ENCODE results near the gene SPRED3.

The SPRED3 gene

GRCh38 chr19:38374332-38375097 lies 14.0 kb upstream of the SPRED3 start, which contains the start of gene PSMD8:
Gene PSMD8, plus strand, starts transcription at chr19:38374571. Its CDS starts 31 bp downstream, at chr19:38374602.
- peak; percentile 81 to 97 for DNase-seq

- DNase-seq: no peak
Measured at GRCh38 chr19:38375098-38375493, 13.4 kb upstream of the SPRED3 start.

- no peak for DNase-seq
Measured at GRCh38 chr19:38375748-38376147, 12.7 kb upstream of the SPRED3 start.

- DNase-seq: no peak
Measured at GRCh38 chr19:38376576-38376975, 11.9 kb upstream of the SPRED3 start.

- no peak for DNase-seq
Measured at GRCh38 chr19:38377052-38377451, 11.4 kb upstream of the SPRED3 start.

GRCh38 chr19:38378866-38379265 lies 9.6 kb upstream of the SPRED3 start:
- no peak for DNase-seq

- no peak for DNase-seq
Measured at GRCh38 chr19:38381138-38381537, 7.4 kb upstream of the SPRED3 start.

GRCh38 chr19:38383184-38383583 lies 5.3 kb upstream of the SPRED3 start:
- no peak for DNase-seq

GRCh38 chr19:38383743-38384142 lies 4.8 kb upstream of the SPRED3 start:
- no peak for DNase-seq

- no peak for DNase-seq
Measured at GRCh38 chr19:38384209-38385027, 4.1 kb upstream of the SPRED3 start.

GRCh38 chr19:38385057-38385803 lies 3.3 kb upstream of the SPRED3 start:
- DNase-seq: no peak

GRCh38 chr19:38385804-38386257 lies 2.7 kb upstream of the SPRED3 start:
- no peak for DNase-seq

GRCh38 chr19:38386300-38386970 lies 2.1 kb upstream of the SPRED3 start:
- DNase-seq: no peak

GRCh38 chr19:38386971-38387549 lies 1.4 kb upstream of the SPRED3 start:
- DNase-seq: no peak

GRCh38 chr19:38387550-38388348 lies 748 bp upstream of the SPRED3 start, which contains the start of gene GGN:
Gene GGN, minus strand, starts transcription at chr19:38388034. Its CDS starts 773 bp downstream, at chr19:38387261.
- peak; percentile 76 to 86 for DNase-seq

GRCh38 chr19:38389101-38389925 lies 816 bp downstream of the SPRED3 start:
- DNase-seq: peak; percentile 45 to 56

- no peak for DNase-seq
Measured at GRCh38 chr19:38389957-38390924, 1.7 kb downstream of the SPRED3 start.

GRCh38 chr19:38391911-38392464 lies 3.5 kb downstream of the SPRED3 start:
- DNase-seq: no peak

Measured in SW 1271 (cell line).